ENCODE results near the gene PNPLA1.

DNA sequence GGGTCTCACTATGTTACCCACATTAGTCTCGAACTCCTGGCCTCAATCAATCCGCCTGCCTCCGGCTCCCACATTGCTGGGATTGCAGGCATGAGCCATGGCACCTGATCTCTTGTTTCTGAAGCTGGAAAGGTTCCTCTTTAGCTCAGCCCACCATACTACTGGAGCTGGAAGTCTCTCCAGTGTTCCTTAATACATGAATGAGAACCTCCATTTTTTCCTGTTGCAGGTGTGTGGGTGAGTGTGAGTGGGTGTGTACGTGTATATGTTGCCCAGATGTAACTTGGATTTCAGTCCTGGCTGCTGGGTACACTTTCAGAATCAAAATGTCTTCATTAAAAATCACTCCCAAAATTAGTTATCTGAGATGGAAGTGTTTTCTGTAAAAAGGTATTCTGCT lies 11.1 kb downstream of the PNPLA1 start:
- TF ChIP-seq, protein P1, sequence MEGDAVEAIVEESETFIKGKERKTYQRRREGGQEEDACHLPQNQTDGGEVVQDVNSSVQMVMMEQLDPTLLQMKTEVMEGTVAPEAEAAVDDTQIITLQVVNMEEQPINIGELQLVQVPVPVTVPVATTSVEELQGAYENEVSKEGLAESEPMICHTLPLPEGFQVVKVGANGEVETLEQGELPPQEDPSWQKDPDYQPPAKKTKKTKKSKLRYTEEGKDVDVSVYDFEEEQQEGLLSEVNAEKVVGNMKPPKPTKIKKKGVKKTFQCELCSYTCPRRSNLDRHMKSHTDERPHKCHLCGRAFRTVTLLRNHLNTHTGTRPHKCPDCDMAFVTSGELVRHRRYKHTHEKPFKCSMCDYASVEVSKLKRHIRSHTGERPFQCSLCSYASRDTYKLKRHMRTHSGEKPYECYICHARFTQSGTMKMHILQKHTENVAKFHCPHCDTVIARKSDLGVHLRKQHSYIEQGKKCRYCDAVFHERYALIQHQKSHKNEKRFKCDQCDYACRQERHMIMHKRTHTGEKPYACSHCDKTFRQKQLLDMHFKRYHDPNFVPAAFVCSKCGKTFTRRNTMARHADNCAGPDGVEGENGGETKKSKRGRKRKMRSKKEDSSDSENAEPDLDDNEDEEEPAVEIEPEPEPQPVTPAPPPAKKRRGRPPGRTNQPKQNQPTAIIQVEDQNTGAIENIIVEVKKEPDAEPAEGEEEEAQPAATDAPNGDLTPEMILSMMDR (IDR thresholded peaks at IDR 0.05 in 4 of 5, conservative IDR thresholded peaks at IDR 0.05 in 1 of 5) = no peak
- no peak for TF ChIP-seq POLR2A (IDR thresholded peaks at IDR 0.05)

Data from gastrocnemius medialis (tissue), 4 donors.